ENCODE data around the gene NTRK3. TPM values are rescaled to one million over a fixed set of nuclear protein-coding genes. Genes with fewer than 3 reads are reported as not detected.

Gene NTRK3
- total and polyA plus RNA-seq, 2 of the 8 experiments (the other 6 are each of a cell fraction or from before 2014, with no cell fraction given) = 4.5 to 6.8 TPM

DNA sequence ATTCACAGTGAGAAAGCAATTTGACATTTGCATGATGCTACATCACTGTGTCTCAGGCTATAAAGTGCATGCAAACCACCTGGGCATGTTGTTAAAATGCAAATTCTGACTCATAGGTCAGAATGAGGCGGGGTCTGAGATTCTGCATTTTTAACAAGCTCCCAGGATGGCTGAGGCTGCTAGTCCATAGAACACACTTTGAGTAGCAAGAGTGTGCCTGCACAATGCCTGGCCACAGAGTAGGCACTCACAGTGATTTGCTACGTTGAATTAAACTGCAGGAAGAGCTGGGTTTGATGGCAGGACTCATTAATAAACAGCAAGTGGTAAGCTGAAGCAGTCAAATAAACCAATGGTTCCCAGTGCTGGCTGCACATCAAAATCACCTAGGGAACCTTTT lies 48.1 kb downstream of the NTRK3 start:
- WGBS, 2 experiments (ENCODE audit: extremely low coverage in 1 of 2, insufficient coverage in 1 of 2, insufficient read length in 1 of 2, insufficient replicate concordance in 2 of 2, low coverage in 1 of 2, low lambda C conversion rate in 2 of 2, missing lambda C conversion rate in 1 of 2) = 60% methylated on average over 2 of the region's 2 CpGs; no CpG with 5 or more reads in 1 of the 2 experiments
- H2BK12ac ChIP-seq (ENCODE audit: low read depth, low read length) = no peak overlapping the region
- H3K23ac ChIP-seq (ENCODE audit: insufficient read length) = no peak overlapping the region
- FAIRE-seq (no peak), DNase-seq (ENCODE audit: low read depth in 1 of 2, low spot score in 2 of 2) (no peak)
- no peak overlapping the region for H3K4ac ChIP-seq (replicated peaks; ENCODE audit: insufficient read length, low read depth, low read length)
- H2BK20ac ChIP-seq (ENCODE audit: low read length) = no peak overlapping the region
- no peak overlapping the region for H4K5ac ChIP-seq (ENCODE audit: insufficient read length, low read depth, low read length)
- peaks cover 0 to 6% (median 4%) of the 10 kb centered on the region in 4 experiments; a peak in 2 of 7 replicates for H3K4me1 ChIP-seq (replicated peaks in 1 of 4; ENCODE audit: control insufficient read depth in 3 of 4, insufficient read depth in 4 of 4, low read length in 3 of 4)
- ChIA-PET CTCF (ENCODE audit: partially characterized antibody) (interaction anchor here (1.2 to 4.2 kb wide), 3 partner anchors 9 to 37 kb away, joined by 3 to 20 read pairs (median 19); no protein-coding TSS in a partner anchor), POLR2A (ENCODE audit: partially characterized antibody) (no interaction called here)
- TF ChIP-seq BCL11A (IDR thresholded peaks at IDR 0.05; ENCODE audit: low read depth in 2 of 2, low read length in 2 of 2) (no peak), RBBP5 (IDR thresholded peaks at IDR 0.05; ENCODE audit: borderline replicate concordance, low read depth, low read length) (no peak), SIRT6 (IDR thresholded peaks at IDR 0.05; ENCODE audit: low read length) (no peak), POLR2A (IDR thresholded peaks at IDR 0.05; ENCODE audit: control extremely low read depth in 1 of 2, low read depth in 2 of 2, low read length in 2 of 2) (no peak), JUND (IDR thresholded peaks at IDR 0.05; ENCODE audit: low read length) (no peak), RNF2 (IDR thresholded peaks at IDR 0.05; ENCODE audit: borderline replicate concordance, low read depth, low read length, missing control alignments, poor library complexity, severe bottlenecking) (no peak), NRF1 (IDR thresholded peaks at IDR 0.05; ENCODE audit: low read depth, low read length) (no peak)
- H3K9me3 ChIP-seq (ENCODE audit: insufficient read depth in 2 of 2, low read depth in 1 of 2, low read length in 1 of 2) = no peaks in the 10 kb centered on the region
- H3K4me2 ChIP-seq (ENCODE audit: insufficient read depth in 1 of 2, low read depth in 2 of 2, low read length in 2 of 2) = no peak overlapping the region
- no peaks in the 10 kb centered on the region for H3K36me3 ChIP-seq (ENCODE audit: control insufficient read depth in 2 of 4, insufficient read depth in 4 of 4, low read length in 3 of 4)
- H2AK5ac ChIP-seq (ENCODE audit: low read depth, low read length) = no peak overlapping the region
- no peak overlapping the region for H3K27ac ChIP-seq (ENCODE audit: low read depth, low read length)
- no peaks in the 10 kb centered on the region; a peak in 1 of 7 replicates for H3K27me3 ChIP-seq (replicated peaks in 1 of 4; ENCODE audit: control insufficient read depth in 3 of 4, extremely low read depth in 1 of 4, insufficient read depth in 3 of 4, low read length in 3 of 4)
- H3K9ac ChIP-seq (replicated peaks in 1 of 4; ENCODE audit: extremely low read depth in 1 of 4, low read depth in 3 of 4, low read length in 3 of 4) = no peak overlapping the region
- no peak overlapping the region for H4K8ac ChIP-seq (ENCODE audit: extremely low read depth, insufficient read depth, low read length)
- no peaks in the 10 kb centered on the region for H3K79me2 ChIP-seq (ENCODE audit: control insufficient read depth in 1 of 2, insufficient read depth in 2 of 2, low read length in 2 of 2)
- H3K14ac ChIP-seq (ENCODE audit: insufficient read length) = no peak overlapping the region
- no peaks in the 10 kb centered on the region for H3K23me2 ChIP-seq (ENCODE audit: low read depth, low read length)
- H2BK5ac ChIP-seq (ENCODE audit: low read depth, low read length) = no peak overlapping the region
- no peaks in the 10 kb centered on the region for H3K79me1 ChIP-seq (ENCODE audit: low read depth, low read length)
- no peak overlapping the region for H4K91ac ChIP-seq (replicated peaks; ENCODE audit: insufficient read length, low read length)
- no peak overlapping the region for H3K4me3 ChIP-seq (ENCODE audit: extremely low read depth in 1 of 4, insufficient read depth in 2 of 4, low read depth in 3 of 4, low read length in 4 of 4)
- H2BK15ac ChIP-seq (ENCODE audit: low read length) = no peak overlapping the region
- no peaks in the 10 kb centered on the region for H4K20me1 ChIP-seq (replicated peaks in 1 of 2; ENCODE audit: control insufficient read depth in 1 of 2, insufficient read depth in 2 of 2, low read length in 2 of 2)
- H2AFZ ChIP-seq (ENCODE audit: low read length) = no peak overlapping the region
- H3K56ac ChIP-seq (replicated peaks; ENCODE audit: insufficient read length, low read depth, low read length) = no peak overlapping the region
- no peak overlapping the region for H3K18ac ChIP-seq (ENCODE audit: extremely low read depth, low read length)
- no peak overlapping the region for H2BK120ac ChIP-seq (replicated peaks; ENCODE audit: low read depth, low read length)
